IMR-90 (cell line): ENCODE measurements around the gene GSK3B. TPM values are rescaled to one million over a fixed set of nuclear protein-coding genes. Genes with fewer than 3 reads are reported as not detected.

Source experiments
- ATAC-seq: fragments of 200-7000 bp; cut with Tn5 transposase; 2 replicates; pipeline ENCODE4 v1.9.1; 2020; ENCODE audit warnings: low read depth, mild to moderate bottlenecking, moderate library complexity
- BruUV-seq: library from RNA; stranded (reverse); fragments of 400-500 nt; replicated peaks from 2 replicates; lab custom pipeline; 2021; lab: Mats Ljungman, UMichigan
- CTCF ChIA-PET: fragments of 300-600 bp; formaldehyde crosslinking; extraction: SDS; loops from one replicate; lab custom pipeline; 2021; ENCODE audit warnings: antibody characterized with exemption; lab: Yijun Ruan, JAX
- POLR2A ChIA-PET: fragments of 300-600 bp; sonication (Branson Sonifier 250); formaldehyde crosslinking; loops from one replicate; lab custom pipeline; 2022; ENCODE audit warnings: antibody characterized with exemption; ENCODE audit not compliant: unreplicated experiment; lab: Charles Lee
- DNase-seq: peaks from one replicate; pipeline ENCODE4 v3.0.0; 2013
- H2AFZ ChIP-seq: replicated peaks from 2 replicates; pipeline ENCODE3; 2013; ENCODE audit warnings: low read length, mild to moderate bottlenecking; ENCODE audit not compliant: poor library complexity
- H2AK5ac ChIP-seq: 2 replicates; pipeline ENCODE4 v1.6.1; 2013; ENCODE audit warnings: low read depth, low read length, inconsistent platforms
- H2AK9ac ChIP-seq: replicated peaks from 2 replicates; pipeline ENCODE3; 2013; ENCODE audit warnings: mild to moderate bottlenecking, low read depth, low read length, moderate library complexity; ENCODE audit not compliant: poor library complexity
- H2BK120ac ChIP-seq: 2 replicates; pipeline ENCODE4 v1.6.1; 2013; ENCODE audit warnings: low read depth, low read length, inconsistent platforms
- H2BK15ac ChIP-seq: 3 replicates; pipeline ENCODE4 v1.6.1; 2013; ENCODE audit warnings: low read depth, low read length, inconsistent platforms
- H2BK20ac ChIP-seq: 2 replicates; pipeline ENCODE4 v1.6.1; 2013; ENCODE audit warnings: low read depth, mild to moderate bottlenecking, inconsistent platforms, low read length, moderate library complexity
- H2BK5ac ChIP-seq: 2 replicates; pipeline ENCODE4 v1.6.1; 2013; ENCODE audit warnings: mild to moderate bottlenecking, low read depth, low read length, inconsistent platforms; ENCODE audit not compliant: poor library complexity, severe bottlenecking
- H3K14ac ChIP-seq: replicated peaks from 2 replicates; pipeline ENCODE4 v1.6.1; 2013; ENCODE audit warnings: low read depth, low read length, inconsistent platforms
- H3K18ac ChIP-seq: 2 replicates; pipeline ENCODE4 v1.6.1; 2013; ENCODE audit warnings: low read depth, low read length, control low read depth
- H3K23ac ChIP-seq: 2 replicates; pipeline ENCODE4 v1.6.1; 2013; ENCODE audit warnings: low read depth, low read length, inconsistent platforms
- H3K27ac ChIP-seq: 2 replicates; pipeline ENCODE4 v1.5.1; 2013; ENCODE audit warnings: mild to moderate bottlenecking, control low read depth, low read length; ENCODE audit not compliant: insufficient read depth
- H3K27me3 ChIP-seq: 2 replicates; pipeline ENCODE4 v1.6.1; 2013; ENCODE audit warnings: low read length; ENCODE audit not compliant: control insufficient read depth, insufficient read depth
- H3K36me3 ChIP-seq: 2 replicates; pipeline ENCODE4 v1.6.1; 2013; ENCODE audit warnings: low read length, mixed read lengths; ENCODE audit not compliant: control insufficient read depth, insufficient read depth
- H3K4ac ChIP-seq: 2 replicates; pipeline ENCODE4 v1.6.1; 2013; ENCODE audit warnings: low read depth, low read length, inconsistent platforms
- H3K4me1 ChIP-seq: 2 replicates; pipeline ENCODE4 v1.6.1; 2013; ENCODE audit warnings: low read length, mixed read lengths; ENCODE audit not compliant: control insufficient read depth, insufficient read depth
- H3K4me2 ChIP-seq: 2 replicates; pipeline ENCODE4 v1.6.1; 2013; ENCODE audit warnings: low read depth, mild to moderate bottlenecking, control low read depth, low read length, moderate library complexity
- H3K4me3 ChIP-seq: 2 replicates; pipeline ENCODE4 v1.5.1; 2013; ENCODE audit warnings: low read depth, mild to moderate bottlenecking, control low read depth, low read length, moderate library complexity; ENCODE audit not compliant: insufficient read depth
- H3K56ac ChIP-seq: 2 replicates; pipeline ENCODE4 v1.6.1; 2013; ENCODE audit warnings: low read length, inconsistent platforms; ENCODE audit not compliant: insufficient read depth; ENCODE audit errors: extremely low read depth
- H3K79me1 ChIP-seq, 2 experiments: 2 replicates each; pipeline ENCODE4 v1.6.1; 2013; ENCODE audit warnings: low read length in 2 of 2, inconsistent platforms in 1 of 2, low read depth in 1 of 2
- H3K9ac ChIP-seq: 2 replicates; pipeline ENCODE4 v1.6.1; 2013; ENCODE audit warnings: low read depth, low read length, control low read depth
- H3K9me1 ChIP-seq: 2 replicates; pipeline ENCODE4 v1.6.1; 2013; ENCODE audit warnings: low read length, inconsistent platforms; ENCODE audit not compliant: insufficient read depth
- H3K9me3 ChIP-seq: 2 replicates; pipeline ENCODE4 v1.6.1; 2013; ENCODE audit warnings: low read length; ENCODE audit not compliant: control insufficient read depth, insufficient read depth
- H4K20me1 ChIP-seq: 2 replicates; pipeline ENCODE4 v1.6.1; 2013; ENCODE audit warnings: low read length, inconsistent platforms; ENCODE audit not compliant: insufficient read depth
- H4K5ac ChIP-seq: 2 replicates; pipeline ENCODE4 v1.6.1; 2013; ENCODE audit warnings: mild to moderate bottlenecking, low read depth, low read length, control low read depth
- H4K8ac ChIP-seq, 2 experiments: 2 replicates each; pipeline ENCODE4 v1.6.1; 2013; ENCODE audit warnings: low read depth in 2 of 2, low read length in 2 of 2, control low read depth in 1 of 2, inconsistent platforms in 1 of 2
- H4K91ac ChIP-seq: 2 replicates; pipeline ENCODE4 v1.6.1; 2013; ENCODE audit warnings: low read depth, low read length, inconsistent platforms; ENCODE audit not compliant: insufficient read depth
- MAZ ChIP-seq: IDR thresholded peaks from 2 replicates; pipeline ENCODE4 v1.6.1; 2012; ENCODE audit warnings: low read depth, mild to moderate bottlenecking, low read length, improper control_type of control experiment, moderate library complexity, borderline replicate concordance
- MXI1 ChIP-seq: IDR thresholded peaks from 2 replicates; pipeline ENCODE4 v1.6.1; 2012; ENCODE audit warnings: low read depth, mild to moderate bottlenecking, low read length, moderate library complexity, borderline replicate concordance
- NFE2L2 ChIP-seq: fragments of 150-350 bp; IDR thresholded peaks from 2 replicates; pipeline ENCODE4 v1.6.1; 2016; ENCODE audit warnings: low read depth, mild to moderate bottlenecking, low read length
- POLR2A ChIP-seq: IDR thresholded peaks from 2 replicates; pipeline ENCODE4 v1.6.1; 2012; ENCODE audit warnings: mild to moderate bottlenecking, low read depth, low read length
- RAD21 ChIP-seq: IDR thresholded peaks from 2 replicates; pipeline ENCODE4 v1.6.1; 2012; ENCODE audit warnings: low read length, improper control_type of control experiment
- RFX5 ChIP-seq: IDR thresholded peaks from 2 replicates; pipeline ENCODE4 v1.8.0; 2012; ENCODE audit warnings: low read depth, mild to moderate bottlenecking, low read length, moderate library complexity
- SMC3 ChIP-seq: fragments of 150-350 bp; IDR thresholded peaks from 2 replicates; pipeline ENCODE4 v1.6.1; 2016; ENCODE audit warnings: low read depth, mild to moderate bottlenecking, antibody characterized with exemption, low read length, moderate library complexity
- WGBS, 2 experiments: methylation state at CpG; one replicate each; pipeline versions ENCODE4 v1.1.5 to v1.1.7; 2013; ENCODE audit warnings: missing lambda C conversion rate in 2 of 2; ENCODE audit not compliant: insufficient read length in 1 of 2; ENCODE audit errors: extremely low coverage in 2 of 2; 5-methylcytosine and 5-hydroxymethylcytosine counted together
- dilution Hi-C: fragments of 300-500 bp; cut with HindIII; formaldehyde crosslinking; loops from one replicate; pipeline ENCODE4 v1.14.3; 2018; ENCODE audit warnings: low sequenced_read_pairs; ENCODE audit not compliant: unreplicated experiment
- in situ Hi-C: fragments of 300-500 bp; cut with MboI; formaldehyde crosslinking; loops from 3 replicates; pipeline ENCODE4 v1.14.3; 2019; ENCODE audit warnings: low sequenced_read_pairs, inconsistent platforms, mixed read lengths
- intact Hi-C: fragments of 100-400 bp; cut with micrococcal nuclease; formaldehyde crosslinking; loops from 2 replicates; pipeline ENCODE4 v1.10.0; 2022
- polyA plus RNA-seq, 3 experiments: library from polyadenylated mRNA; depleted of rRNA; stranded (reverse); fragments of >200 nt; gene quantifications; 2 replicates each; pipeline ENCODE4 v1.2.3, GENCODE V29; 2012; ENCODE audit warnings: low replicate concordance in 1 of 3
- total RNA-seq: library from RNA; depleted of rRNA; stranded (reverse); fragments of >200 nt; gene quantifications from 2 replicates; pipeline ENCODE4 v1.2.3, GENCODE V29; 2012
- TF ChIP-seq, protein P1 (sequence below): conservative IDR thresholded peaks from 2 replicates; pipeline ENCODE4 v1.5.1; 2012; ENCODE audit warnings: mild to moderate bottlenecking, low read depth, low read length, improper control_type of control experiment

The GSK3B gene
- total and polyA plus RNA-seq, 2 of the 4 experiments (the other 2 are of a cell fraction) = 19.2 to 33.2 TPM

- H3K9me3 ChIP-seq = no peaks in the 10 kb centered on the region
- in situ Hi-C loops = no loop called here
- H3K4me2 ChIP-seq = no peak overlapping the region
- no peaks in the 10 kb centered on the region for H3K9me1 ChIP-seq
- no peak overlapping the region for H3K23ac ChIP-seq
- H2BK20ac ChIP-seq = no peak overlapping the region
- no peak overlapping the region for H4K91ac ChIP-seq
- H3K36me3 ChIP-seq = no peaks in the 10 kb centered on the region
- H4K20me1 ChIP-seq = no peaks in the 10 kb centered on the region
- no peak overlapping the region for H2AFZ ChIP-seq
- no peak overlapping the region for H3K27ac ChIP-seq
- no peak overlapping the region for H2BK15ac ChIP-seq
- ChIA-PET POLR2A (no interaction called here), CTCF (interaction anchor here (0.8 kb wide), 1 partner anchor 16 kb away, joined by 3 read pairs; no protein-coding TSS in a partner anchor)
- no peak for DNase-seq
- H2AK5ac ChIP-seq = no peak overlapping the region
- H3K9ac ChIP-seq = no peak overlapping the region
- no peak overlapping the region for H2BK5ac ChIP-seq
- H3K4ac ChIP-seq = no peak overlapping the region
- no peak overlapping the region for H4K5ac ChIP-seq
- ATAC-seq = no peak
- WGBS, 2 experiments = no CpG with 5 or more reads among the region's 1 CpG
- no peak overlapping the region for H3K14ac ChIP-seq
- no peaks in the 10 kb centered on the region for H3K4me1 ChIP-seq
- H4K8ac ChIP-seq = no peak overlapping the region
- no peaks in the 10 kb centered on the region for H3K79me1 ChIP-seq
- TF ChIP-seq MXI1 (no peak), NFE2L2 (no peak), MAZ (no peak), RFX5 (no peak), RAD21 (no peak), SMC3 (no peak), POLR2A (no peak)
- TF ChIP-seq, protein P1, sequence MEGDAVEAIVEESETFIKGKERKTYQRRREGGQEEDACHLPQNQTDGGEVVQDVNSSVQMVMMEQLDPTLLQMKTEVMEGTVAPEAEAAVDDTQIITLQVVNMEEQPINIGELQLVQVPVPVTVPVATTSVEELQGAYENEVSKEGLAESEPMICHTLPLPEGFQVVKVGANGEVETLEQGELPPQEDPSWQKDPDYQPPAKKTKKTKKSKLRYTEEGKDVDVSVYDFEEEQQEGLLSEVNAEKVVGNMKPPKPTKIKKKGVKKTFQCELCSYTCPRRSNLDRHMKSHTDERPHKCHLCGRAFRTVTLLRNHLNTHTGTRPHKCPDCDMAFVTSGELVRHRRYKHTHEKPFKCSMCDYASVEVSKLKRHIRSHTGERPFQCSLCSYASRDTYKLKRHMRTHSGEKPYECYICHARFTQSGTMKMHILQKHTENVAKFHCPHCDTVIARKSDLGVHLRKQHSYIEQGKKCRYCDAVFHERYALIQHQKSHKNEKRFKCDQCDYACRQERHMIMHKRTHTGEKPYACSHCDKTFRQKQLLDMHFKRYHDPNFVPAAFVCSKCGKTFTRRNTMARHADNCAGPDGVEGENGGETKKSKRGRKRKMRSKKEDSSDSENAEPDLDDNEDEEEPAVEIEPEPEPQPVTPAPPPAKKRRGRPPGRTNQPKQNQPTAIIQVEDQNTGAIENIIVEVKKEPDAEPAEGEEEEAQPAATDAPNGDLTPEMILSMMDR = no peak
- intact Hi-C loops = no loop called here
- no peak overlapping the region for H3K56ac ChIP-seq
- H2AK9ac ChIP-seq = no peak overlapping the region
- BruUV-seq = no TSS peak
- no peak overlapping the region for H3K18ac ChIP-seq
- dilution Hi-C loops = no loop called here
- H3K27me3 ChIP-seq = no peaks in the 10 kb centered on the region
- no peak overlapping the region for H3K4me3 ChIP-seq
- no peak overlapping the region for H2BK120ac ChIP-seq
Observed at GRCh38 chr3:120129051-120129450, 34.8 kb upstream of the GSK3B start.
